HepG2 (cell line): ENCODE data around the gene IGF2BP3. TPM values are rescaled to one million over a fixed set of nuclear protein-coding genes. Genes with fewer than 3 reads are reported as not detected.

ENCODE experiments used
- AHDC1 ChIP-seq: sonication (generic); formaldehyde crosslinking; IDR thresholded peaks from 2 replicates; pipeline ENCODE4 v1.5.1; 2020; ENCODE audit warnings: mild to moderate bottlenecking, missing genetic modification reagents, borderline replicate concordance
- ARID5B ChIP-seq: IDR thresholded peaks from 2 replicates; pipeline ENCODE4 v1.4.0; 2020; ENCODE audit warnings: mild to moderate bottlenecking, missing genetic modification reagents
- FOSL2 ChIP-seq: sonication (generic); formaldehyde crosslinking; IDR thresholded peaks from 2 replicates; pipeline ENCODE4 v1.4.0; 2020; ENCODE audit warnings: missing genetic modification reagents
- FOXK2 ChIP-seq: fragments of 450-650 bp; IDR thresholded peaks from 2 replicates; pipeline ENCODE4 v1.6.1; 2016
- GATA4 ChIP-seq: sonication (generic); IDR thresholded peaks from 2 replicates; pipeline ENCODE4 v1.6.1; 2016; ENCODE audit warnings: antibody characterized with exemption, low read depth, borderline replicate concordance
- HINFP ChIP-seq: sonication (generic); formaldehyde crosslinking; IDR thresholded peaks from 2 replicates; pipeline ENCODE4 v1.4.0; 2020; ENCODE audit warnings: low read depth, mild to moderate bottlenecking, missing genetic modification reagents
- HNRNPLL ChIP-seq: fragments of 200-400 bp; formaldehyde crosslinking; IDR thresholded peaks from 2 replicates; pipeline ENCODE4 v1.6.1; 2017; ENCODE audit warnings: mild to moderate bottlenecking, low read depth, low read length; ENCODE audit not compliant: poor library complexity, severe bottlenecking
- ISL2 ChIP-seq: sonication (generic); formaldehyde crosslinking; IDR thresholded peaks from 2 replicates; pipeline ENCODE4 v1.5.0; 2020; ENCODE audit warnings: missing genetic modification reagents
- LCORL ChIP-seq, 2 experiments: fragments of 450-650 bp in 1 of 2; sonication (generic) in 1 of 2; formaldehyde crosslinking in 1 of 2; IDR thresholded peaks; 2 replicates each; pipeline versions ENCODE4 v1.5.0 to v1.6.1; 2017 to 2020; ENCODE audit warnings: antibody characterized with exemption in 1 of 2, missing genetic modification reagents in 1 of 2
- NCOA2 ChIP-seq: sonication (generic); formaldehyde crosslinking; IDR thresholded peaks from 2 replicates; pipeline ENCODE4 v1.8.0; 2022; ENCODE audit warnings: inconsistent platforms
- NKX3-1 ChIP-seq: sonication (generic); formaldehyde crosslinking; IDR thresholded peaks from 2 replicates; pipeline ENCODE4 v1.5.0; 2020; ENCODE audit warnings: missing genetic modification reagents
- PATZ1 ChIP-seq: sonication (generic); formaldehyde crosslinking; IDR thresholded peaks from 2 replicates; pipeline ENCODE4 v1.4.0; 2020; ENCODE audit warnings: missing genetic modification reagents
- SP5 ChIP-seq: IDR thresholded peaks from 2 replicates; pipeline ENCODE4 v1.6.1; 2016; ENCODE audit warnings: low read depth, borderline replicate concordance
- ZBTB38 ChIP-seq: sonication (generic); formaldehyde crosslinking; IDR thresholded peaks from 2 replicates; pipeline ENCODE4 v1.5.1; 2020; ENCODE audit warnings: mild to moderate bottlenecking, missing genetic modification reagents
- polyA plus RNA-seq, 8 experiments: library from polyadenylated mRNA; depleted of rRNA in 3 of 8; stranded (reverse) in 7 of 8; unstranded in 1 of 8; fragments of >200 nt; fragmentation: Illumina TruSeq in 4 of 8; extraction: Trizol in 4 of 8; gene quantifications; 2 replicates each; pipeline versions ENCODE4 v1.2.1 to v1.2.3, GENCODE V29; 2011 to 2016; ENCODE audit warnings: low read depth in 4 of 8, missing spikeins in 1 of 8, mixed read lengths in 1 of 8; ENCODE audit not compliant: insufficient read depth in 1 of 8
- total RNA-seq, 5 experiments: library from RNA; depleted of rRNA; stranded (reverse); fragments of >200 nt; fragmentation: Illumina TruSeq; extraction: Trizol; gene quantifications; 2 replicates each; pipeline ENCODE4 v1.2.3, GENCODE V29; 2016; ENCODE audit warnings: low read depth in 1 of 5

IGF2BP3 gene
- total and polyA plus RNA-seq, 2 of the 13 experiments (the other 11 are each of a cell fraction or from before 2014, with no cell fraction given): 37.7 to 39.5 TPM

- peak; percentile 90 for TF ChIP-seq ARID5B (CRISPR knock-in tag)
- TF ChIP-seq GATA4: peak; percentile 39; the same call in 1 of the 2 replicates
- TF ChIP-seq NKX3-1 (CRISPR knock-in tag): peak; percentile 41; the same call in 1 of the 2 replicates
- no peak for TF ChIP-seq LCORL (IDR thresholded peaks at IDR 0.05)
- TF ChIP-seq LCORL (CRISPR knock-in tag; IDR thresholded peaks at IDR 0.05): 0 out of 2 replicates have a peak, but pooled peaks have one; percentile 31
- peak; percentile 39; the same call in 1 of the 2 replicates for TF ChIP-seq FOXK2
- peak; percentile 72; the same call in 1 of the 2 replicates for TF ChIP-seq FOSL2 (CRISPR knock-in tag)
- peak; percentile 87 for TF ChIP-seq NCOA2
- peak; percentile 82; the same call in 1 of the 2 replicates for TF ChIP-seq AHDC1 (CRISPR knock-in tag)
- no peak for TF ChIP-seq ZBTB38 (CRISPR knock-in tag)
- peak; percentile 43 for TF ChIP-seq HNRNPLL
- peak; percentile 40; the same call in 1 of the 2 replicates for TF ChIP-seq PATZ1 (CRISPR knock-in tag)
- no peak for TF ChIP-seq HINFP
- TF ChIP-seq ISL2 (CRISPR knock-in tag): peak; percentile 94
- TF ChIP-seq SP5 (CRISPR knock-in tag): peak; percentile 16; the same call in 1 of the 2 replicates
Observed at GRCh38 chr7:23357190-23358093, 112.8 kb downstream of the IGF2BP3 start (continued).
